Panc1 (cell line): ENCODE results near the gene MMP17. TPM values are rescaled to one million over a fixed set of nuclear protein-coding genes. Genes with fewer than 3 reads are reported as not detected.

Experiments
- ATAC-seq: fragments of 200-7000 bp; cut with Tn5 transposase; 2 replicates; pipeline ENCODE4 v1.9.1; 2020; ENCODE audit warnings: mild to moderate bottlenecking, moderate library complexity
- BruUV-seq: library from RNA; stranded (reverse); fragments of 400-500 nt; replicated peaks from 2 replicates; lab custom pipeline; 2021; lab: Mats Ljungman, UMichigan
- CTCF ChIA-PET: fragments of 300-600 bp; sonication (Branson Sonifier 250); formaldehyde crosslinking; loops from one replicate; lab custom pipeline; 2022; ENCODE audit warnings: antibody characterized with exemption; lab: Charles Lee
- POLR2A ChIA-PET: fragments of 300-600 bp; sonication (Branson Sonifier 250); formaldehyde crosslinking; loops from one replicate; lab custom pipeline; 2022; ENCODE audit warnings: antibody characterized with exemption; lab: Charles Lee
- DNase-seq: peaks from one replicate; pipeline ENCODE4 v3.0.0-alpha.2; 2010; ENCODE audit warnings: low read depth, low spot score
- H3K27ac ChIP-seq: 2 replicates; pipeline ENCODE4 v1.5.1; 2011; ENCODE audit warnings: mild to moderate bottlenecking, low read length, inconsistent platforms
- H3K27me3 ChIP-seq: fragments of 200-500 bp; sonication (Bioruptor generic); 2 replicates; pipeline ENCODE4 v1.6.0; 2014; ENCODE audit warnings: low read length, inconsistent platforms; ENCODE audit not compliant: control insufficient read depth, insufficient read depth
- H3K36me3 ChIP-seq: fragments of 200-500 bp; sonication (Bioruptor generic); 2 replicates; pipeline ENCODE4 v1.5.1; 2014; ENCODE audit warnings: inconsistent platforms, mild to moderate bottlenecking, low read length, moderate library complexity; ENCODE audit not compliant: control insufficient read depth, insufficient read depth
- H3K4me1 ChIP-seq: 2 replicates; pipeline ENCODE4 v1.5.1; 2011; ENCODE audit warnings: inconsistent platforms, mild to moderate bottlenecking, low read length, moderate library complexity; ENCODE audit not compliant: control insufficient read depth, insufficient read depth
- H3K4me3 ChIP-seq, 2 experiments: 2 replicates each; pipeline ENCODE4 v1.5.1; 2011 to 2012; ENCODE audit warnings: low read depth in 2 of 2, low read length in 2 of 2, mild to moderate bottlenecking in 2 of 2, inconsistent platforms in 1 of 2, moderate library complexity in 1 of 2
- H3K9me3 ChIP-seq: fragments of 200-500 bp; sonication (Bioruptor generic); 2 replicates; pipeline ENCODE4 v1.5.1; 2014; ENCODE audit warnings: low read depth, mild to moderate bottlenecking, inconsistent platforms, low read length, moderate library complexity; ENCODE audit not compliant: control insufficient read depth, insufficient read depth
- CTCF ChIP-seq: fragments of 450-650 bp; IDR thresholded peaks from 2 replicates; pipeline ENCODE4 v1.5.1; 2017; ENCODE audit warnings: mild to moderate bottlenecking
- POLR2AphosphoS5 ChIP-seq: IDR thresholded peaks from 2 replicates; pipeline ENCODE4 v1.6.1; 2012; ENCODE audit warnings: mild to moderate bottlenecking, low read depth, low read length, moderate library complexity
- REST ChIP-seq, 2 experiments: IDR thresholded peaks; 2 replicates each; pipeline ENCODE4 v1.6.1; 2011 to 2012; ENCODE audit warnings: low read depth in 2 of 2, control low read depth in 1 of 2, low read length in 1 of 2, mild to moderate bottlenecking in 1 of 2, moderate library complexity in 1 of 2; ENCODE audit not compliant: insufficient read depth in 1 of 2
- SIN3A ChIP-seq: IDR thresholded peaks from 2 replicates; pipeline ENCODE4 v1.6.1; 2012; ENCODE audit warnings: low read depth, mild to moderate bottlenecking, low read length, moderate library complexity, borderline replicate concordance; ENCODE audit not compliant: insufficient read depth
- TCF7L2 ChIP-seq: IDR thresholded peaks from 2 replicates; pipeline ENCODE4 v1.6.1; 2011; ENCODE audit warnings: mild to moderate bottlenecking, low read depth, low read length, inconsistent platforms
- in situ Hi-C: cut with HindIII; loops from 2 replicates; pipeline ENCODE4 v1.10.0; 2016; ENCODE audit warnings: low sequenced_read_pairs, low pct_unique_long_range_greater_than_20kb
- intact Hi-C: fragments of 100-400 bp; cut with micrococcal nuclease; formaldehyde crosslinking; loops from one replicate; pipeline ENCODE4 v1.10.0; 2022; ENCODE audit not compliant: unreplicated experiment
- total RNA-seq: library from RNA; stranded (reverse); gene quantifications from one replicate; pipeline ENCODE4 v1.2.1, GENCODE V29; 2021; ENCODE audit not compliant: unreplicated experiment

Gene MMP17
- total RNA-seq, 1 experiment from 2014 or later: 30.0 TPM

- DNase-seq (no peak), ATAC-seq (no peak)
- Histone ChIP-seq H3K4me1 (peaks cover 4% of the 10 kb centered on the region; the same call in 1 of the 2 replicates), H3K36me3 (no peaks in the 10 kb centered on the region), H3K4me3 (peak overlapping the region in 1 of 2 experiments; percentile 82; a peak in 1 of 4 replicates), H3K27ac (no peak overlapping the region), H3K9me3 (no peaks in the 10 kb centered on the region), H3K27me3 (no peaks in the 10 kb centered on the region)
- intact Hi-C loops: no loop called here
- no peak for TF ChIP-seq CTCF
- TF ChIP-seq TCF7L2: no peak
- TF ChIP-seq SIN3A: no peak
- TF ChIP-seq POLR2AphosphoS5: no peak
- no peak for TF ChIP-seq REST (IDR thresholded peaks at IDR 0.05; ENCODE audit: insufficient read depth in 1 of 2, low read depth in 2 of 2, low read length in 1 of 2)
- ChIA-PET CTCF (no interaction called here), POLR2A (no interaction called here)
- BruUV-seq: TSS peak; percentile 65
- in situ Hi-C loops: no loop called here
These were observed 69.1 kb downstream of the MMP17 start for GRCh38 chr12:131897276-131897675.

GRCh38 chr12:131897875-131898274, 69.7 kb downstream of the MMP17 start:
- TF ChIP-seq TCF7L2: no peak
- no peak for TF ChIP-seq REST (IDR thresholded peaks at IDR 0.05; ENCODE audit: insufficient read depth in 1 of 2, low read depth in 2 of 2, low read length in 1 of 2)
- no peak for TF ChIP-seq SIN3A
- no peak for TF ChIP-seq CTCF
- no peak for TF ChIP-seq POLR2AphosphoS5
- no TSS peak for BruUV-seq
- intact Hi-C loops: no loop called here

More at GRCh38 chr12:131897875-131898274, 69.7 kb downstream of the MMP17 start:
- ChIA-PET CTCF (no interaction called here), POLR2A (interaction anchor here (0.6 kb wide), 1 partner anchor 36 kb away, joined by 3 read pairs; no protein-coding TSS in a partner anchor)
- no peak overlapping the region for H3K27ac ChIP-seq
- DNase-seq (no peak), ATAC-seq (no peak)
- in situ Hi-C loops: no loop called here
- no peaks in the 10 kb centered on the region for H3K36me3 ChIP-seq
- no peaks in the 10 kb centered on the region for H3K9me3 ChIP-seq
- H3K27me3 ChIP-seq: no peaks in the 10 kb centered on the region
- H3K4me1 ChIP-seq: peaks cover 4% of the 10 kb centered on the region; the same call in 1 of the 2 replicates
- H3K4me3 ChIP-seq: no peak overlapping the region
